Left ventricle myocardium inferior (tissue), 1 donor: Measurements from ENCODE around the gene TRIM75. TPM values are rescaled to one million over a fixed set of nuclear protein-coding genes. Genes with fewer than 3 reads are reported as not detected.

Experiments
- DNase-seq: peaks from one replicate; pipeline ENCODE4 v3.0.0-alpha.2; 2020
- H3K27ac ChIP-seq: fragments of 200-600 bp; replicated peaks from 2 replicates; pipeline ENCODE4 v1.8.0; 2021
- H3K27me3 ChIP-seq: fragments of 200-600 bp; 2 replicates; pipeline ENCODE4 v1.8.0; 2021; ENCODE audit warnings: low read depth
- H3K36me3 ChIP-seq: fragments of 200-600 bp; 2 replicates; pipeline ENCODE4 v1.8.0; 2021
- H3K4me1 ChIP-seq: fragments of 200-600 bp; 2 replicates; pipeline ENCODE4 v1.8.0; 2021
- H3K4me3 ChIP-seq: fragments of 200-600 bp; 2 replicates; pipeline ENCODE4 v1.8.0; 2021; ENCODE audit warnings: mild to moderate bottlenecking, moderate library complexity
- H3K9me3 ChIP-seq: fragments of 200-600 bp; replicated peaks from 2 replicates; pipeline ENCODE4 v1.8.0; 2021
- CTCF ChIP-seq: fragments of 200-600 bp; IDR thresholded peaks from 2 replicates; pipeline ENCODE4 v1.8.0; 2021; ENCODE audit warnings: antibody characterized with exemption, mild to moderate bottlenecking, borderline replicate concordance
- intact Hi-C: fragments of 100-400 bp; cut with micrococcal nuclease; formaldehyde crosslinking; loops from one replicate; pipeline ENCODE4 v1.11.0; 2022
- long read RNA-seq: library from polyadenylated mRNA; unstranded; transcript quantifications from one replicate; pipeline ENCODE4 v2.0.0, GENCODE V29; 2021
- total RNA-seq: library from RNA; stranded (reverse); fragmentation: NEBNext Ultra II Directional; extraction: Animal tissue kit (Norgen Biotek cat#: 25700); gene quantifications from one replicate; pipeline ENCODE4 v1.2.1, GENCODE V29; 2021
- donor health status: DM: no; HTN: yes; CAD: no; lungs with severe emphysema.

TRIM75 gene
- total RNA-seq, result not detected
- long read RNA-seq, result 0 reads

GRCh38 chr4:165053645-165054044 is at the start of gene TRIM75:
Gene TRIM75 (plus strand): TSS chr4:165053866. CDS start chr4:165059148, 5,282 bp downstream.
- Histone ChIP-seq H3K4me1 (no peaks in the 10 kb centered on the region), H3K36me3 (no peaks in the 10 kb centered on the region), H3K4me3 (no peak within 1 kb of the TSS), H3K27me3 (peaks cover 12% of the 10 kb centered on the region), H3K27ac (no peak within 1 kb of the TSS), H3K9me3 (no peaks in the 10 kb centered on the region)
- intact Hi-C loops, result no loop called here
- no peak for TF ChIP-seq CTCF
- no peak for DNase-seq

DNA sequence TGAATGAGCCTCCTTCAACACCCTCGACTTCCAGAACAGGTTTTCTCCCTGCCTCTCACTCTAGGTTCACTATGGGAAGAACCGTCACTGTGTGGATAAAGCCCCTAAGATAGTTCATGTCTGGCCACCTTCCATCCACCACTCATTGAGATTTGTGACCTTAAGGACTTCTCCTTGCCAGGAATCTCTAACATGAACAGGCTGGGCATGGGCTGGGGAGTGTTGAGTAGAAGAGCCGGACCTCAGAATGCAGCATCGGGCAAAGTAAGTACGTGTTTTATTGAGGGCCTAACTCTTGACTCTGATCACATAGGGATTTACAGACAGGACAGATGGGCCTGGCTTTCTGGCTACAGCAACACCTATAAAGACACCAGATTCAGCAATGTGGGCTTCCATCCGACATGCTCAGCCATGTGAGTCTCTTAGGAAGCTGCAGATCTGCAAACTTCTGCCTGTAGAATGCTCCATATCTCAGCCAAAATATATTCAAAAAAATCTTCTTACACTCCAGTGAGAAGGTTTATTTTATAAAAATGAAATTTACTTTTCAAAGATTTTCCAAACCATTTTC is 48.2 kb upstream of the TRIM75 start:
- no peak overlapping the region for H3K27ac ChIP-seq
- H3K4me3 ChIP-seq, result no peak overlapping the region
- no peaks in the 10 kb centered on the region for H3K4me1 ChIP-seq
- H3K27me3 ChIP-seq, result peaks cover 20% of the 10 kb centered on the region
- H3K36me3 ChIP-seq, result no peaks in the 10 kb centered on the region
- intact Hi-C loops, result no loop called here
- DNase-seq, result no peak
- no peaks in the 10 kb centered on the region for H3K9me3 ChIP-seq
- no peak for TF ChIP-seq CTCF

- H3K4me3 ChIP-seq, result no peak overlapping the region
- TF ChIP-seq CTCF, result no peak
- no peaks in the 10 kb centered on the region for H3K36me3 ChIP-seq
- no peaks in the 10 kb centered on the region for H3K9me3 ChIP-seq
- H3K27ac ChIP-seq, result no peak overlapping the region
- no peaks in the 10 kb centered on the region for H3K4me1 ChIP-seq
- intact Hi-C loops, result no loop called here
- H3K27me3 ChIP-seq, result peaks cover 26% of the 10 kb centered on the region
- DNase-seq, result no peak
These were observed 47.2 kb upstream of the TRIM75 start for GRCh38 chr4:165006456-165006855.

GRCh38 chr4:165006886-165007285 is 46.8 kb upstream of the TRIM75 start:
- Histone ChIP-seq H3K36me3 (no peaks in the 10 kb centered on the region), H3K27ac (no peak overlapping the region), H3K27me3 (peaks cover 28% of the 10 kb centered on the region), H3K9me3 (no peaks in the 10 kb centered on the region), H3K4me1 (no peaks in the 10 kb centered on the region), H3K4me3 (no peak overlapping the region)
- intact Hi-C loops, result no loop called here
- no peak for DNase-seq
- no peak for TF ChIP-seq CTCF

- no peak for DNase-seq
- H3K4me3 ChIP-seq, result no peak overlapping the region
- TF ChIP-seq CTCF, result no peak
- intact Hi-C loops, result no loop called here
- H3K9me3 ChIP-seq, result no peaks in the 10 kb centered on the region
- peaks cover 18% of the 10 kb centered on the region for H3K27me3 ChIP-seq
- H3K4me1 ChIP-seq, result no peaks in the 10 kb centered on the region
- H3K36me3 ChIP-seq, result no peaks in the 10 kb centered on the region
- no peak overlapping the region for H3K27ac ChIP-seq
These were observed 44.0 kb upstream of the TRIM75 start for GRCh38 chr4:165009493-165010227.
